ENCODE results near the gene LRBA.

DNA sequence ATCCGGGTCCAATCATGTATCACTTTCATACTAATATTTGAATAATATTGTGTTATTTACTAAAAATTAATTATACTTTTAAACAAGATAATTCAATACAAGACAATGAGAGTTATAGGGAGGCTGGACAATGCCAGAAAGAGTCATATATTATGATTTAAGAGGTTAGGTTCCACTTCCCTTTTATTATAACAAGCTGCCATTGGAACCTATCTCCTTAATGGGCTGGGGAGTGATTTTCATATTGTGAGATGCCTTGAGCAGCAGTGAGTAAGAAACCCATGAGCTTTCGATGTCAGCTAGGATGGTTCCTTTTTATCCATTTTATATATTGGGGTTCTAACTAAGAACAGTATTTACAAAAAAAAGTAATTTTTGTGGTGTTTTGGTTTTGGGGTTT, 341.3 kb downstream of the LRBA start:
- TF ChIP-seq, protein P1, sequence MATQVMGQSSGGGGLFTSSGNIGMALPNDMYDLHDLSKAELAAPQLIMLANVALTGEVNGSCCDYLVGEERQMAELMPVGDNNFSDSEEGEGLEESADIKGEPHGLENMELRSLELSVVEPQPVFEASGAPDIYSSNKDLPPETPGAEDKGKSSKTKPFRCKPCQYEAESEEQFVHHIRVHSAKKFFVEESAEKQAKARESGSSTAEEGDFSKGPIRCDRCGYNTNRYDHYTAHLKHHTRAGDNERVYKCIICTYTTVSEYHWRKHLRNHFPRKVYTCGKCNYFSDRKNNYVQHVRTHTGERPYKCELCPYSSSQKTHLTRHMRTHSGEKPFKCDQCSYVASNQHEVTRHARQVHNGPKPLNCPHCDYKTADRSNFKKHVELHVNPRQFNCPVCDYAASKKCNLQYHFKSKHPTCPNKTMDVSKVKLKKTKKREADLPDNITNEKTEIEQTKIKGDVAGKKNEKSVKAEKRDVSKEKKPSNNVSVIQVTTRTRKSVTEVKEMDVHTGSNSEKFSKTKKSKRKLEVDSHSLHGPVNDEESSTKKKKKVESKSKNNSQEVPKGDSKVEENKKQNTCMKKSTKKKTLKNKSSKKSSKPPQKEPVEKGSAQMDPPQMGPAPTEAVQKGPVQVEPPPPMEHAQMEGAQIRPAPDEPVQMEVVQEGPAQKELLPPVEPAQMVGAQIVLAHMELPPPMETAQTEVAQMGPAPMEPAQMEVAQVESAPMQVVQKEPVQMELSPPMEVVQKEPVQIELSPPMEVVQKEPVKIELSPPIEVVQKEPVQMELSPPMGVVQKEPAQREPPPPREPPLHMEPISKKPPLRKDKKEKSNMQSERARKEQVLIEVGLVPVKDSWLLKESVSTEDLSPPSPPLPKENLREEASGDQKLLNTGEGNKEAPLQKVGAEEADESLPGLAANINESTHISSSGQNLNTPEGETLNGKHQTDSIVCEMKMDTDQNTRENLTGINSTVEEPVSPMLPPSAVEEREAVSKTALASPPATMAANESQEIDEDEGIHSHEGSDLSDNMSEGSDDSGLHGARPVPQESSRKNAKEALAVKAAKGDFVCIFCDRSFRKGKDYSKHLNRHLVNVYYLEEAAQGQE (IDR thresholded peaks at IDR 0.05; ENCODE audit: low read depth, low read length), result no peak
- TF ChIP-seq, protein P2, sequence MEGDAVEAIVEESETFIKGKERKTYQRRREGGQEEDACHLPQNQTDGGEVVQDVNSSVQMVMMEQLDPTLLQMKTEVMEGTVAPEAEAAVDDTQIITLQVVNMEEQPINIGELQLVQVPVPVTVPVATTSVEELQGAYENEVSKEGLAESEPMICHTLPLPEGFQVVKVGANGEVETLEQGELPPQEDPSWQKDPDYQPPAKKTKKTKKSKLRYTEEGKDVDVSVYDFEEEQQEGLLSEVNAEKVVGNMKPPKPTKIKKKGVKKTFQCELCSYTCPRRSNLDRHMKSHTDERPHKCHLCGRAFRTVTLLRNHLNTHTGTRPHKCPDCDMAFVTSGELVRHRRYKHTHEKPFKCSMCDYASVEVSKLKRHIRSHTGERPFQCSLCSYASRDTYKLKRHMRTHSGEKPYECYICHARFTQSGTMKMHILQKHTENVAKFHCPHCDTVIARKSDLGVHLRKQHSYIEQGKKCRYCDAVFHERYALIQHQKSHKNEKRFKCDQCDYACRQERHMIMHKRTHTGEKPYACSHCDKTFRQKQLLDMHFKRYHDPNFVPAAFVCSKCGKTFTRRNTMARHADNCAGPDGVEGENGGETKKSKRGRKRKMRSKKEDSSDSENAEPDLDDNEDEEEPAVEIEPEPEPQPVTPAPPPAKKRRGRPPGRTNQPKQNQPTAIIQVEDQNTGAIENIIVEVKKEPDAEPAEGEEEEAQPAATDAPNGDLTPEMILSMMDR (IDR thresholded peaks at IDR 0.05), result no peak
- TF ChIP-seq JUND (IDR thresholded peaks at IDR 0.05) (no peak), ELF1 (IDR thresholded peaks at IDR 0.05) (no peak), EZH2phosphoT487 (IDR thresholded peaks at IDR 0.05; ENCODE audit: borderline replicate concordance, low read depth) (no peak), NRF1 (IDR thresholded peaks at IDR 0.05; ENCODE audit: low read depth, low read length) (no peak), SMC3 (IDR thresholded peaks at IDR 0.05; ENCODE audit: low read depth, low read length) (no peak), FOXJ3 (CRISPR knock-in tag; IDR thresholded peaks at IDR 0.05) (no peak), TAF1 (IDR thresholded peaks at IDR 0.05; ENCODE audit: borderline replicate concordance, low read depth, low read length) (no peak), EP300 (IDR thresholded peaks at IDR 0.05; ENCODE audit: borderline replicate concordance in 1 of 2, low read depth in 1 of 2, low read length in 1 of 2) (no peak), POLR2AphosphoS5 (IDR thresholded peaks at IDR 0.05; ENCODE audit: low read depth, low read length) (no peak), MXI1 (IDR thresholded peaks at IDR 0.05; ENCODE audit: low read depth, low read length) (no peak)
- TF ChIP-seq, protein P3, sequence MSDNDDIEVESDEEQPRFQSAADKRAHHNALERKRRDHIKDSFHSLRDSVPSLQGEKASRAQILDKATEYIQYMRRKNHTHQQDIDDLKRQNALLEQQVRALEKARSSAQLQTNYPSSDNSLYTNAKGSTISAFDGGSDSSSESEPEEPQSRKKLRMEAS (IDR thresholded peaks at IDR 0.05; ENCODE audit: low read depth), result no peak

All from SK-N-SH (cell line).